ENCODE measurements around the gene STX16.

DNA sequence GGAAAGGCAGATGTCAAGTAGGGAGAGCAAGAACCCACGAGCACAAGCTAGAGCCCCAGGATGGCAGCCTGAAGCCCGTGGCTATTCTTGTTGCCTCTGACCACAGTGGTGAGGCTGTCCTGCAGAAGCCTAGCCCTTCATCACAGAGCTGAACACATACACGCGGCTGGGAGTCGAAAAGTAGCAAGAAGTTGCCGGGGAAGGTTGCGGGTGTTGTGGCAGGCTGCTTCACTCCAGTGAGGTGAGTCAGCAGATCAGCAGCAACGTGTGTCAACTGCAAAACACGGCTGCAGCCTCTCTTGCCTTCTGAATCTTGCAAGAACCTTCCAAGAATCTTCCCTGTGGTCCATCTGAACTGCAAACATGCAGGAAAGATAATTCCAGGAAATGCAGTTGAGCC lies 10.6 kb upstream of the STX16 start:
- TF ChIP-seq POLR2AphosphoS5 (IDR thresholded peaks at IDR 0.05) = no peak
- no peak for TF ChIP-seq POLR2A (IDR thresholded peaks at IDR 0.05)

Measured in gastroesophageal sphincter (tissue), 2 donors.